Activated CD8-positive, alpha-beta memory T cell treated with anti-CD3 and anti-CD28 coated beads, Interleukin-2, amount 50 U/mL, for 1 hour (primary cell): ENCODE data around the gene ARHGEF16.

Experiments
- DNase-seq: peaks from one replicate; pipeline ENCODE4 v3.0.0-alpha.2; 2020; ENCODE audit errors: extremely low read depth

Gene ARHGEF16

DNA sequence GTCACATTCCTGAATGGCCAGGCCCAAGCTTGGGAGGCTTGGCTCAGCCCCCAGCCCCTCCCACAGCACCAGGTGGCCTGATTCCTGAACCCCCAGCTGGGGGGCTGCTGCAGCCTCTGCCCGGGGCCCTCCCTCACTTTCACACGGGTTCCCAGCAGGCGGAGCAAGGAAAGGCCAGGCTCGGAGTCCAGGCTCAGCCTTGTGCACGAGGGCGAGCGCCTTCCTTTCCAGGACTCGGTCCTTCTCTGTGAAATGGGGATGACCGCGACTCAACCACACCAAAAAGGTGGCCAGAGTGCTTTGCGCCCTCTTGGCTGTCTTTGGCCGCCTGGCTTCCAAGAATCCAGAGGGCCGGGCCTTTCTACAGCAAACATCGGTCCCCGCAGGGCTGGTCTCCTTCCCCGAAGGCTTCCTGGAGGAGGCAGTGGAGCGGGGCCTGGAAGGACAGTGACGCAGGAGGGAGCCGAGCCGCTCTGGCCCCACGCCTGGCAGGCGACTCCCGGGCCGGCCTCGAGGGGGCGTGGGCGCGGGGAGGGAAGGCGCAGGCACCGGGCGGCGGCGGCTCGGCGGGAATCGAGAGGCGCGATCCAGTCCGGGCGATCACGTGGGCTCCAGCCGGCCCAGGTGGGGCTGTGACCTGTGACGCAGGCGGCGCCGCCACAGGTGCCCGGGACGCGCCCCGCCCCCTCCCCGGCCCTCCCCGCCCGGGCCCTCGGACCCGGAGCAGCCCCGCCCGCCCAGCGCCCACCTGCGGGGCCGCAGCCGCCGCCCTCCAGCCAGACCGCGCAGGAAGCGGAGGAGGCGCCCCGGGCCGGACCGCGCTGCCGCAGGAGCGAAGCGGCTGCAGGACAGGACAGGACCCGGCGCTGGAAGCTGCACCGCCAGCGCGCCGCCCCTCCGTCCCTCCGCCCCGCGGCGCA, at the start of gene ARHGEF16:
Gene ARHGEF16 (plus strand): TSS at position 775 of the 920 bp plus-strand sequence. CDS start 8,420 bp downstream, outside the sequence.
- DNase-seq: no peak

DNA sequence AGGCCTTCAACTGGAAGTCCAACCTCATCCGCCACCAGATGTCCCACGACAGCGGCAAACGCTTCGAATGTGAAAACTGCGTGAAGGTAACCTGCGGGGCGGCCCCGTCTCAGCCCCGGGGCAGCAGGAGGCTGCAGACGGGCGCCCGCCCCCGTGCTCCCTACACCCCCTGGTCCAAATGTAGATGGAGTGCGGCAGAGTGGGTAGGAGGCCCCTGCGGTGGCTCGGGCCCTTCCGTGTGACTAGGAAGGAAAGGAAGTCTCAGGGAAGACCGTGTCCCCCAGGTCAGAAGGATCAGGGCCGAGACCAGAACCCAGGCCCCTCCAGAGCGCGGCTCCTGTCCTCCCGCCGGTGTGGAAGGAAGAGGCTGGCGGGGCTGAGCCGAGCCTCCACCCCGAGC, 49.7 kb upstream of the ARHGEF16 start:
- no peak for DNase-seq

DNA sequence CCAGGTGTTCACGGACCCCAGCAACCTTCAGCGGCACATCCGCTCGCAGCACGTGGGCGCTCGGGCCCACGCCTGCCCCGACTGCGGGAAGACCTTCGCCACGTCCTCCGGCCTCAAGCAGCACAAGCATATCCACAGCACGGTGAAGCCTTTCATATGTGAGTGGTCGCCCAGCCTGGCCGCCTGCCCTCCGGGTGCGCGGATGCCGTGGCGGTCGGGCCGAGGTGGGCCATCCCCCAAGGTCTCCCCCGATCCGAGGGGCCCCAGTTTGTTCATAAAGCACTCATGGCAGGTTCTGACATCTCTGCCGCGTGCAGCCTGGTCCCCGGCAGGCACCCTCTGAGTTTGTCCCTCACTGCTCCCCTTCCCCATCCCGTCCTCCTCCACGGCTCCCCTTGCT, 49.0 kb upstream of the ARHGEF16 start:
- no peak for DNase-seq

DNA sequence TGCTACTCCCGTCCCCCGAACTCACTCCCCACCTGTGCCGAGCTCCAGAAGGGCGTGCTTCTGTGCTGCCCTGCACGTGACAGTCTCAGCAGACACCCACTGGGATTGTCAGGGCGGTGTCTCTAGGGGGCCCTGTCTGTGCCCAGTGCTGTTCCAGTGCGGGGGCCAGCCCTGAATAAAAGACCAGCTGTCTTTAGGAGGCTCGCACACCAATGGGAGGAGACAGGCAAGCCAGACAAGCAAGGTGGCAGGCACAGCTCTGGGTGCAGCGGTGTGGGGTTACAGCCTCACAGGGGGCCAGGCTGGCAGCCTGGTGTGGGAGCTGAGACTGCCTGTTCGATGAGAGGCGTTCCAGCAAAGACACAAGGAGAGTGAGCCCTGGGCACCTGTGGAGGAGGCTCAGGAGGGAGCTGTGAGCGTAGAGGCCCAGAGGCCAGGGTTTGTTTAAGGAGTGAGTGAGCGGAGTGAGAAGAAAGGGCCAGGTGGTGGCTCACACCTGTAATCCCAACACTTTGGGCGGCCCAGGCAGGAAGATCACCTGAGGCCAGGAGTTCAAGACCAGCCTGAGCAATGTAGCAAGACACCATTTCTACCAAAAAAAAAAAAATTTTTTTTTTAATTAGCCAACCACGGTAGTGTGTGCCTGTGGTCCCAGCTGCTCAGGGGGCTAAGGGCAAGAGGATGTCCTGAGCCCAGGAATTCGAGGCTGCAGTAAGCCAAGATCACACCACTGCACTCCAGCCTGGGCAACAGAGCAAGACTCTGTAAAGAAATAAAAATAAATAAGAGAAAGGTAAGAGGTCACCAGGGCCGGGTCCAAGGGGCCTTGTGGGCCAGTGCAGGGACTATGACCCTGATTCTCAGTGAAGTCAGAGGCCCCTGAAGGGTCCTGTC, 48.2 kb upstream of the ARHGEF16 start:
- no peak for DNase-seq

DNA sequence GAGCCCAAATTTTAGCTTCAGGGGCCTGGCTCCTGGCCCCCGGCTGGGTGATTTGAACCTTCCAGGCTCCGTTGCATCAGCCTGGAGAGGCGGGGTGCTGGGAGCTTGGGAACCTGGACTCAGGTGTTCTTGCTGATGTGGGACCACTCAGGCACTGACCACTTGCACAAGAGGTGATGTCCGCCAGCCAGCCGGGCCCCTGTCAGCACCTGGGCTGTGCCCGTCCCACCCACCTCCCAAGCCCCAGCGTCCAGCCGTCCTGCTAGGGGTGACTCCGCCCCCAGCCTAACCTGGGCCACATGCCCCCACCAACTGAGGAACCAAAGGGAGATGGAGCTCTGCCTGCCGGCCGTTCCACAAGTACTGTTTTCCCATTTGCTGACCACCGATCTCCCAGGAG, 47.4 kb upstream of the ARHGEF16 start:
- DNase-seq: no peak

DNA sequence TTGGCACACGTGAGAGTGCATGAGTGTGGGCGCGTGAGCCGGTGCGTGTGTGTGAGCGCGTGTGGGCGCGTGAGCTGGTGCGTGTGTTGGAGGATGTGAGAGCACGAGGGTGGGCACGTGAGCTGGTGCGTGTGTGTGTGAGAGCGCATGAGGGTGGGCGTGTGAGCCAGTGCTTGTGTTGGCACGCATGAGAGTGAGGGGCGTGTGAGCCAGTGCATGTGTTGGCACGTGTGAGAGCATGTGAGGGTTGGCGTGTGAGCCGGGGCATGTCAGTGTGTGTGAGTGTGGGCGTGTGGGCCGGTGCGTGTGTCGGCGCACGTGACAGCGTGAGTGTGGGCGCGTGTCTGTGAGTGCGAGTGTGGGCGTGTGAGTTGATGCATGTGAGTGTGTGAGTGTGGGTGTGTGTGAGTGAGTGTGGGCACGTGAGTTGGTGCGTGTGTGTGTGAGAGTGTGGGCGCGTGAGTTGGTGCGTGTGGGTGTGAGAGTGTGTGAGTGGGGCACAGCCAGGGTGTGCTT, 45.7 kb upstream of the ARHGEF16 start:
- DNase-seq: no peak

DNA sequence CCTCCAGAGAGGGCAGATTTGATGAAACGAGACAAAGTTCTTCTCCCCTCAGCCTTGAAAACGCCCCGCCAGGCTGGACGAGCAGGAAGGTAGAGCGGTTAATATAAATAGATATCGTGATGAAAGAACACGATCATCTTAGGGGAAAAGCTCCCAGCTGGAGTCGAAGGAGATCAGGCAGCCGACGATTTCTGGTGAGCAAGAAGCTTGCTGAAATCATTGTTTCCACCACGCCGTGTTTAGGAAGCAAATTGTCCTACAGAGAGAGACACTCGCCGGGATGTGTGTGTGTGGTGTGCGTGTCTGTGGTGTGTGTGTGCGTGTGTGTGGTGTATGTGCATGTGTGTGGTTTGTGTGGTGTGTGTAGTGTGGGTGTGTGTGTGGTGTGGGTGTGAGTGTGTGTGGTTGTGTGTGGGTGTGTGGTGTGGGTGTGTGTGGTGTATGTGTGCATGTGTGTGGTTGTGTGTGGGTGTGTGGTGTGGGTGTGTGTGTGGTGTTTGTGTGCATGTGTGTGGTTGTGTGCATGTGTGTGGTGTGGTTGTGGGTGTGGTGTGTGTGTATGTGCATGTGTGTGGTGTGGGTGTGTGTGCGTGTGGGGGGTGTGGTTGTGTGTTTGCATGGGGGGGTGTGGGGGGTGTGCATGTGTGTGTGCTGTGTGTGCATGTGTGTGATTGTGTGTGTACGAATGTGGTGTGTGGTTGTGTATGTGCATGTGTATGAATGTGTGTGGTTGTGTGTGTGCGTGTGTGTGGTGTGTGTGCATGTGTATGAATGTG, 44.9 kb upstream of the ARHGEF16 start:
- DNase-seq: no peak

DNA sequence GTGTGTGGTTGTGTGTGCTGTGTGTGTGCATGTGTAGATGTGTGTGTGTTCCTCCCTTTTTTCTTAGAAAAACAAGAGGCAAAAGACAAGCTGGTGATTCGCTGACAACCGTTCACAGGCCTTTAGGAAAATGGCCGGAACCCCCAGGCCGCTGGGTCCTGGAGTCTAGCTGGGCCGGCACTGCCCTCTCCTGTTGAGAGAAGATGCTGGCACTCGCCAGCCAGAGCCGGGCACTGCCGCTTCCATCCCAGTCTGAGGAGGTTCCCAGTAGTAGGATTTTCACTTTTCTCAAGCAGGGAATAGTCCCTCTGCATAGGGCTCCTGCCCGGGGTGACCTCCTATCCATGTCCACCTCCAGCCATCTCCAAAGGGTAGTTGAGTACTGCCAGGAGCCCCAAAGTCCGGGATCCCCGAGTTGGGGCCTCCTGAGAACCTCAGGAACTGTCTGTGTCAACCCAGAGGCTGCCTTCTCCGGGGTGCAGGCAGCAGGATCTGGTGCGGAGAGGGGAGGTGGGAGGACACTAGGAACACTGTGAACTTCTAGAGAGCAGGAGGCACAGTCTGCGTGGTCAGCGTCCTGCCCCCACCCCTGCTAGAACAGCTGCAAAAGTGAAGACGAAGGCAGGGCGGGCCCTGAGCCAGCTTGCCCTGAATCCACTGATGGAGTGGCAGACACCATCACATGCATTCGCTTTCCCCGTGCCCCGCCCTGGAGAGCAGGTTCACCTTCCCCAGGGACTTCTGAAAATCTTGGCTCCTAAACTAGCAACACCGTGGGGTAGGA, 44.1 kb upstream of the ARHGEF16 start:
- no peak for DNase-seq

DNA sequence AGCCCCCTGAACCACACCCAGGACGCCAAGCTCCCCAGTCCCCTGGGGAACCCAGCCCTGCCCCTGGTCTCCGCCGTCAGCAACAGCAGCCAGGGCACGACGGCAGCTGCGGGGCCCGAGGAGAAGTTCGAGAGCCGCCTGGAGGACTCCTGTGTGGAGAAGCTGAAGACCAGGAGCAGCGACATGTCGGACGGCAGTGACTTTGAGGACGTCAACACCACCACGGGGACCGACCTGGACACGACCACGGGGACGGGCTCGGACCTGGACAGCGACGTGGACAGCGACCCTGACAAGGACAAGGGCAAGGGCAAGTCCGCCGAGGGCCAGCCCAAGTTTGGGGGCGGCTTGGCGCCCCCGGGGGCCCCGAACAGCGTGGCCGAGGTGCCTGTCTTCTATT, 42.7 kb upstream of the ARHGEF16 start:
- DNase-seq: no peak

DNA sequence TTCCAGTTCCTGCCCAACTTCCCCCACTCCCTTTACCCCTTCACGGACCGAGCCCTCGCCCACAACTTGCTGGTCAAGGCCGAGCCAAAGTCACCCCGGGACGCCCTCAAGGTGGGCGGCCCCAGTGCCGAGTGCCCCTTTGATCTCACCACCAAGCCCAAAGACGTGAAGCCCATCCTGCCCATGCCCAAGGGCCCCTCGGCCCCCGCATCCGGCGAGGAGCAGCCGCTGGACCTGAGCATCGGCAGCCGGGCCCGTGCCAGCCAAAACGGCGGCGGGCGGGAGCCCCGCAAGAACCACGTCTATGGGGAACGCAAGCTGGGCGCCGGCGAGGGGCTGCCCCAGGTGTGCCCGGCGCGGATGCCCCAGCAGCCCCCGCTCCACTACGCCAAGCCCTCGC, 42.1 kb upstream of the ARHGEF16 start:
- no peak for DNase-seq

DNA sequence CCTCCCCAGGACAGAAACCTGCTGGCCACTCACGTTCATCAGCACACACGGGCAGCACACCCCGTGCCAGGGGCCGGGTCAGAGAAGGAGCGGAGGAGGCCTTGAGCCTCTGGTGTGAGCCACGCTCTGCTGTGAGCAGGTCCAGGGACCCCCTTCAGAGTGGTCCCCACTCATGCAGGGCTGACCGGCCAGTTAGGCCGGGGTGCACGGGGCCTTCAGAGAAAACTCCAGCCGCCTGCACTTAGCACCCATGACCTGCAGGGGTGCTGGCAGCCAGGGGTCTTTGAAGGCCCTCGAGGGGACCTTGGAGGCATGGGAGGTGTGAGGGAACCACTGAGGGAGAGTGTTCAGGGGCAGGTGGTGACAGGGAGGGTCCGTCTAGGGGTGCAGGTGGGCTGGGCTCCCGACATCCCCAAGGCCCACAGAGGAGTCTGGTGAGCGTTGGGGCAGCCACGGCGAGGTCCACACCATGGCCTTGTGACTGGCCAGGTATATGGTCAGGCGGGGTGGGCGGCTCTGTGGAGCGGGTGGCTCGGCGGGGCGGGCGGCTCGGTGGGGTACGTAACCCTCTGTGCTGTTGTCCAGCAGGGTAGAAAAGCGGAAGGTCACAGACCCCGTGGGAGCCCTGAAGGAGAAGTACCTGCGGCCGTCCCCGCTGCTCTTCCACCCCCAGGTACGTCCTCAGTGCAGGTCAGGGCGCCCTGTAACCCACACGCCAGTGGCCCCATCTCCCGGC, 40.3 kb upstream of the ARHGEF16 start:
- DNase-seq: no peak

DNA sequence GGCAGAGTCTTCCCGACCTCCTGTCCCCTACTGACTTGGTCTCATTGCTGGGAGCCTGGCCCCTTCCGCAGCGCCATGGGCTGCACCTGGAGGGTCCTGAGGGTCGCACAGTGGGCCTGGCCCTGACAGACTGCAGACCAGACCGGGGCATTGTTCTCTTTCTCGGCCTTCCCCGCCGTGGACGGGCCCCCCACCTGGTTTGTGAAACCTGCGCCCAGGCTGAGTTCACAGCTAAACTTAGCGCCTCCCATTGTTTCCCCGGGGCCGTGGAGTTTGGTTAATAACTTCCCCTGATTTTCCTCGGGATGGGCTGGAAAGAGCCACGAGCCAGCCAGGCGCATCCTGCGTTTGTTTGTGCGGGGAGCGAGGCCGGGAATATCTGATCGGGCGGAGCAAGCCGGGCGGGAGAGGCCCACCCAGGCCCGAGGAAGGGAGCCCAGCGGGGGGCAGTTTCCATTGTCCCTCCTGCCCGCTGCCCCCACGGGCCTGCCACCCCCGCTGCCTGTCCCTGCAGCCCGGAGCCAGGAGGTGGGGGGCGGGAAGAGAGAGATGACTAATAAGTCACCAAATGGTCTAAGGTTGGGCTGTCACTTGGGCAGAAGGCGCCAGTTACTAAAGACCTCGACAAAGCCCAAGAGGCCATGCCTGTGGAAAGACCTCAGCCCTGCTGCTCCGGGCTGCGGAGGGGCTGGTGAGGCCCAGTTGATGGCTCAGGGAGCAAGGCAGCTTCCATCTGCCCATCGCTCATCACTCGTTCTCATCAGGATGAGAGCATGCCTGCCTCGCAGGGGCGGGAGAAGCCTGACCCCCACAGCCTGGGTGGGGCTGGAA, 39.0 kb upstream of the ARHGEF16 start:
- DNase-seq: no peak

DNA sequence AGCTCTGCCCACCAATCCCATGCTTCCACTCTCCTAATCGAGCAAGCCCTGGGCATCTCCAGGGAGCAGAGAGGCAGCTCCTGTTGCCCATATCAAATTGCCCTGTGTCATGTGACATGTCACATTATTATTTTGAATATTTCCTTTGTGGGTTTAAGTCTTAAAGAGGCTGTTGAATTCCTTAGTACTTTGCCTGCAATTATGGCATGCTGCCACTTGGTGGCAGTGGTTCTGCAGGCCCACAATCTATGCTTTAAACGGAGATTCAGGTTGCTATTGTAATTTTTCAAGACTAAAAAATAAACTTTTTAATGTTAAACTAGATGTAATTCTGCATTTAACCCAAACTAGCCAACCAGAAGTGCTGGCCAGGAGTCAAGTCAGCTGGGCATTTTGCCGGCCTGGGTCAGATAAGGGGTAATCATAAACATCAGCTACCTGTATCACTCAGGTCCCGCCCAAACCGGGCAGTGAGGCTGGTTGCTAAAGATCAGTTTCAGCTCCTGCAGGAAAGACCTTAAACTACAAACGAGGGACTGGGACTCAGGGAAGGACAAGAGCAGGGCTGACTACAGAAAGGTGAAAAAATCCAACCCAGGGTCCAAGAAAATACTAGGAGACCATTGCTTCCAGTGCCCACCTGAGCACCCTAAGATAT, 37.3 kb upstream of the ARHGEF16 start:
- DNase-seq: no peak

DNA sequence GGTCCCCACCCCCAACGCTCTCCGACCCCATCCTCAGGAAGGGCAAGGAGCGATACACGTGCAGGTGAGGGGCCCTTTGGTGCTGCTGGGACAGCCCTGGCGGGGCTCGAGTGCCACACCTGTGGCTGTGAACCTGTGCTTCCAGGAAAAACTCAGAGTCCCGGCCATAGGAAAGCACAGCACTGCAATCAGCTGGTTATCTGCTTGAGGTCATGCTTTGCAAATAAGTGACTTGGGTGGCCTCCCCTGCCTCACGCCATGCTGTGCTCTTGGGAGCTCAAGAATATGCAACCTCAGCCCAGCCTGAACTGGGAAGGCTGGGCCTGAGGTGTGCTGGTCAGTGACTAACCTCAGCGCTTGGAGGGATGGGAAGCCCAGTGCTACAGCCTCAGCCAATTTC, 36.5 kb upstream of the ARHGEF16 start:
- no peak for DNase-seq

DNA sequence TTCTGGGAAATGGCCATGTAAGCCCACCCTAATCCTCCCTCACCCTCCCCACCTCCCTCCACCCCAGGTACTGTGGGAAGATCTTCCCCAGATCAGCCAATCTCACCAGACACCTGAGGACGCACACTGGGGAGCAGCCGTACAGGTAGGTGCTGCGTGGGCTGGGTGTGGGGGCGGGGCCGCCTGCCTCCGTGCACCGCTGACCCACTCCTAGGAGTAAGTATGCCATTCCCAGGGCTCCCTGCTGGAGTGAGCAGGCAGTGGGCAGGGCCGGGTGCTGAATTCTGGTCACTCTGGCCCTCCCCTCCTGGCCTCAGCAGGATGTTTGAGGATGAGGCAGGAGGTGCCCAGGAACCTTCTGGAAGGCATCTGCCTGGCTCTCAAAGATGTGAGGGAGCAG, 35.9 kb upstream of the ARHGEF16 start:
- no peak for DNase-seq

DNA sequence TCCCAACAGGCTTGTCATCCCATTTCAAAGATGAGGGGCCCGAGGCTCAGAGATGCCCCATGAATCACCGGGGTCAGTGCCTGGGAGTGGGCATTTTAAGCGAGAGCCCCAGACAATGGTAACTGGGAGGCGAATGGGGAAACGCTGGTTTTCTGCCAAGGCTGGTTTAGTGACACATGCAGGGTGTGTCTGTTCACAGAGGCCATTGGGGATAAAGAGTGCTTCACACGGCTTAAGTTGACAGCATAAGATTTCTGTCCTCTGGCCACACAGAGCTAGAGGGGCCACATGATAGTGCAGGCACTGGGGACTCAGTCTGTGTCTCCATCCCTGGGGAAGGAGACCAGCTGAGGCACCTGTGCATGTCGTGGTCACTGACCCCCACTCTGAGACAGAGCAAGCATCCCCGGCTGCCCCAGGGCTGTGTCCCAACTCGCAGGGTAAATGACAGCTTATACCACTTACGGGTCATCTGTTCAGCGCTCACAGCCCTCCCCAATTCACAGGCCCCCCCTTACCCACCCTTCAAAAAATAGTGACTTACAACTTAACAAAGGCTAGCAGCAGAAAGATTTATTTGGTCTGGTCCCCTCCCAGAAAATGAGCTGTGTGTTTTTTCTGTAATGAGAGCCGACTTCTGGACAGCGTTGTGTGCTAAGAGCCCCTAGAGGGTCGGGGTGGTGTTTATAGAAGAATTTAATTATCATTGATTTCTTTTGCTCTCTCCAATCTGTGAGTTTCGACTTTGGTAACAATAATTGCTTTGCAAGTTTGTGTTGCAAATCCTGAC, 34.9 kb upstream of the ARHGEF16 start:
- no peak for DNase-seq

DNA sequence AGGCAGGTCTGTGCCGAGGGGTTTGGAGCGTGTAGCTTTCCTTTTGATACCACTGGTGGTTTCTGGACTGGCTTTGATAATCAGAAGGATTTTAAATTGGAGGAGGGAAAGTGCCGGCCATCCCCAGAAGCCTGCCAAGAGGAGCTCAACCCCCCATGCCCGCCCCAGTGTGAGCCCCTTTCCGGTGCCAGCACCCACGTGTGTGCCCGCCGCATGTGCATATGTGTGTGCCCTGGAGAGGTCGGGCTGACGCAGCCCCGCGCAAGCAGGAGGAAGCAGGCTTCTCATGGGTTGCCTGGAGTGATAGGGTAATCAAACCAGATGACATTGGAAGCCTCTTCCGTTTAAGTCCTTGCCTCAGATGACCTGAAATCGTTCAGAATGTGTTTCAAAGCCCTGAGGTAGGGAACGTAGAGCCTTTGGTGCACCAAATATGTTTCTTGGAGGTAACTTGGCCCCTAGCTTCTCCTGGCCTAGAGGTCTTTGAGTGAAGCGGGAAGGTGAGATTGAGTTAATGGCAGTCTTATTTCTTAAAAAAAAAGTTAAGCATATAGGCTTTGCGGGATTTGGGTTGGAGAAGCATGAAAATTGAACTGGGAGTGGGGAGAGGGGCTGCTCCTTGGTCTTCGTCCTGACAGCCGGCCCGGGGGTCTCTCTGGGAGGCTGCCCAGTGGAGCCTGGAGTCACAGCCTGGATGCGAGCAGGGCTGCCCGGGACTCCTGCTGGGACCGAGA, 34.1 kb upstream of the ARHGEF16 start:
- DNase-seq: no peak
